GM19395 (cell line): Measurements from ENCODE around the gene EXD3.
"Not testable (repeated sequence)": the region's sequence is repeated elsewhere in the genome, so short reads cannot be mapped to it uniquely, and the experiment has no call there.

ENCODE experiments used
- ATAC-seq: cut with Tn5 transposase; IDR thresholded peaks from one replicate; pipeline ENCODE4 v1.9.1; 2021; ENCODE audit warnings: mild to moderate bottlenecking, moderate library complexity; ENCODE audit not compliant: unreplicated experiment

Gene EXD3

GRCh38 chr9:137459601-137460362, 36.8 kb upstream of the EXD3 start:
- no peak for ATAC-seq

GRCh38 chr9:137459152-137459600, 36.2 kb upstream of the EXD3 start, which contains the start of gene NSMF:
NSMF (minus strand) TSS chr9:137459334; CDS start chr9:137459102, 232 bp downstream.
- peak; percentile 43 for ATAC-seq

GRCh38 chr9:137458194-137459151, 35.5 kb upstream of the EXD3 start:
- ATAC-seq, result no peak

GRCh38 chr9:137457406-137458193, 34.6 kb upstream of the EXD3 start:
- ATAC-seq, result no peak

- no peak for ATAC-seq
Observed at GRCh38 chr9:137456864-137457405, 34.0 kb upstream of the EXD3 start.

- ATAC-seq, result no peak
Observed at GRCh38 chr9:137456061-137456863, 33.3 kb upstream of the EXD3 start.

- ATAC-seq, result no peak
Observed at GRCh38 chr9:137455359-137455991, 32.5 kb upstream of the EXD3 start.

- ATAC-seq, result no peak
Observed at GRCh38 chr9:137454597-137455358, 31.8 kb upstream of the EXD3 start.

- ATAC-seq, result peak; percentile 47
Observed at GRCh38 chr9:137454145-137454596, 31.2 kb upstream of the EXD3 start.

GRCh38 chr9:137453643-137454081, 30.7 kb upstream of the EXD3 start:
- peak; percentile 66 for ATAC-seq

- no peak for ATAC-seq
Observed at GRCh38 chr9:137452761-137453642, 30.0 kb upstream of the EXD3 start.

GRCh38 chr9:137452006-137452760, 29.2 kb upstream of the EXD3 start:
- ATAC-seq, result no peak

GRCh38 chr9:137451264-137452005, 28.5 kb upstream of the EXD3 start:
- ATAC-seq, result not testable (repeated sequence)

GRCh38 chr9:137450539-137451222, 27.7 kb upstream of the EXD3 start:
- ATAC-seq, result not testable (repeated sequence)

- no peak for ATAC-seq
Observed at GRCh38 chr9:137449931-137450538, 27.1 kb upstream of the EXD3 start.
